Measurements from ENCODE around the gene LGALS4.
"Not testable (repeated sequence)": the region's sequence is repeated elsewhere in the genome, so short reads cannot be mapped to it uniquely, and the experiment has no call there.

The LGALS4 gene

DNA sequence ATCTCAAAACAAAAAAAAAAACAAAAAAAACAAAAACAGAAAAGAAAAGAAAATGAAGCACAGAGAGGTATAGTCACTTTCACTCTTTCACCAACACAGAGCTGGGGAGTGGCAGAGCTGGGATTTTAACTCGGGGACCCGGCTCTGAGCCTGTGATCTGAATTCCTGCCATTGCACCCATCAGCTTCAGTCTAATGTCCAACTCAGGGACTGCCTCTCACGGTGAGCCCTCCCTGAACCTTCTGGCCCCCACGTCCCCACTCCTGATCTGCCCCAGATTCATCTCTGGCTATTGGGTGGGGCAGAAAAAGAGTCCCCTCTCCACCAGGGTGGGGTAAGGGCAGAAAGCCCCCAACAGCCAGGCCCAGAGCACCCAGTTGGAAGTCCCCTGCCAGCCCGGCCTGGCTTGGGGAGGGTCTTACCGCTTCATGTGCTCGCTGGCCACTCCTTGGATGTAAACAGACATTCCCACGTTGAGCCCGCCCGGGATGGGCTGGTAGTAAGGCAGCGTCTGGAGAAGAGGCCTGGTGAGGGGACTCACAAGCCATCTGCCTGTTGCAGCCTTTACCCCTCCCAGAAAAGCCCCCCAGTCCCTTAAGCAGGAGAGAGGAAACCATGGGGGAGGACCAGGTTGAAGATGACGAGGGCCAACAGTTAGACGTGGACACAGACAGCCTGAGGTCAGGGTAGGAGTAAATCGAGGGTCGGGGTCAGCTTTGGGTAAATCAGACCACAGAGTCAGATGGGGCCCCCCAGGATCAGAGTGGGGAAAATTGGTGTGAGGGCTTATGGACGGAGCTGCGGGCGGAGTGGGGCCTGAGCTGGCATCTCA lies 520 bp downstream of the LGALS4 start:
- Histone ChIP-seq H3K36me3 (ENCODE audit: control insufficient read depth in 5 of 5, insufficient read depth in 5 of 5, low read length in 5 of 5) (peaks cover 0 to 31% (median 28%) of the 10 kb centered on the region in 5 donors), H3K4me3 (ENCODE audit: low read depth in 1 of 5, low read length in 5 of 5) (no peak overlapping the region), H3K4me1 (ENCODE audit: control insufficient read depth in 5 of 5, insufficient read depth in 5 of 5, low read length in 5 of 5) (no peaks in the 10 kb centered on the region), H3K9ac (ENCODE audit: low read length in 5 of 5) (no peak overlapping the region), H3K27ac (ENCODE audit: low read depth, low read length) (no peak overlapping the region), H3K9me3 (ENCODE audit: control insufficient read depth in 5 of 5, low read length in 5 of 5) (no peaks in the 10 kb centered on the region), H3K27me3 (ENCODE audit: control insufficient read depth in 5 of 5, insufficient read depth in 4 of 5, low read length in 5 of 5) (no peaks in the 10 kb centered on the region)

DNA sequence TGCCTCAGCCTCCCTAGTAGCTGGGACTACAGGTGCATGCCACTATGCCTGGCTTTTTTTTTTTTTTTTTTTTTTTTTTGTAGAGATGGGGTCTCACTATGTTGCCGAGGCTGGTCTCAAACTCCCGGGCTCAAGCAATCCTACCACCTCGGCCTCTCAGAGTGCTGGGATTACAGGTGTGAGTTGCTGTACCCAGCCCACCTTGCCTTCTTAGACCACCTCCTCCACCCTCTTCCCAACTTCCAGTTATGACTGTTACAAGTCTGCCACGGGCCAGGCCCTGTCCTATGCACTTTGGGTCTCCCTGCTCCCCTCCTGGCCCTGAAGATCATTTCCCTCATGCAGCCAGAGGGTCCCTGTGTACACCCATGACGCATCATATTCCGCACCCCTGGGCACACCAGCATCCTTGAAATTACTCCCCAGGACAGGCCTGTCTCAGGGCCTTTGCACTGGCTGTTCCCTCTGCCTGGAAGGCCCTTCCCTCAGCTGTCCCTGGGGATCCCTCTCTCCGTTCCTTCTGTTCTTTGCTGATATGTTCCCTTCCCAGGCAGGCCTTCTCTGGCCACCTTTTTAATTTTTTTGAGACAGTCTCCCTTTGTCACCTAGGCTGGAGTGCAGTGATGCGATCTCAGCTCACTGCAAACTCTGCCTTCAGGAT lies 3.0 kb downstream of the LGALS4 start:
- H3K36me3 ChIP-seq (ENCODE audit: control insufficient read depth in 5 of 5, insufficient read depth in 5 of 5, low read length in 5 of 5) = peaks cover 0 to 6% (median 4%) of the 10 kb centered on the region in 5 donors
- peaks cover 0 to 6% (median 4%) of the 10 kb centered on the region in 5 donors for H3K4me1 ChIP-seq (ENCODE audit: control insufficient read depth in 5 of 5, insufficient read depth in 5 of 5, low read length in 5 of 5)
- H3K9ac ChIP-seq (ENCODE audit: low read length in 5 of 5) = no peak overlapping the region
- H3K27me3 ChIP-seq (ENCODE audit: control insufficient read depth in 5 of 5, insufficient read depth in 4 of 5, low read length in 5 of 5) = no peaks in the 10 kb centered on the region
- H3K9me3 ChIP-seq (ENCODE audit: control insufficient read depth in 5 of 5, low read length in 5 of 5) = no peaks in the 10 kb centered on the region
- H3K27ac ChIP-seq (ENCODE audit: low read depth, low read length) = no peak overlapping the region
- H3K4me3 ChIP-seq (ENCODE audit: low read depth in 1 of 5, low read length in 5 of 5) = no peak overlapping the region

DNA sequence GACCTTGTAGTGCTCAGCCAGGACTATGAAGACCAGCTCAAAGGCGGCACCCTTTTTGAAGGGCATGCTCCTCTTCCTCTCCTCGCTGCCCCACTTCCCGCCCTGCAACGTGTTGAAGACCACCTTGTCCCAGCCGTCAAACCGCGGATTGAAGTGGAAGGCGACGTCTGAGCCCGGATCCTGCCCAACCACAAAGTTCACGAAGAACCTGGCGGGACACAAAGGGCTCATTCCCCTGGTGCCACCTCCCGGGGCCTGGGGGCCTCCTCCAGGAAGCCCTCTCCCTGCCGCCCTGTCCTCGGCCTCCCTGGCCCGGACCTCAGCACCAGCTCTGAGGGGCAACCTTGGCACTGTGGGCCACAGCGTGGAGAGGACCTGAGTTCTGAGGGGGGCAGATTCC lies 4.0 kb downstream of the LGALS4 start:
- Histone ChIP-seq H3K36me3 (ENCODE audit: control insufficient read depth in 5 of 5, insufficient read depth in 5 of 5, low read length in 5 of 5) (peaks cover 0 to 8% (median 4%) of the 10 kb centered on the region in 5 donors), H3K4me1 (ENCODE audit: control insufficient read depth in 5 of 5, insufficient read depth in 5 of 5, low read length in 5 of 5) (peaks cover 0 to 6% (median 4%) of the 10 kb centered on the region in 5 donors), H3K27me3 (ENCODE audit: control insufficient read depth in 5 of 5, insufficient read depth in 4 of 5, low read length in 5 of 5) (no peaks in the 10 kb centered on the region), H3K4me3 (ENCODE audit: low read depth in 1 of 5, low read length in 5 of 5) (no peak overlapping the region), H3K9ac (ENCODE audit: low read length in 5 of 5) (no peak overlapping the region), H3K9me3 (ENCODE audit: control insufficient read depth in 5 of 5, low read length in 5 of 5) (no peaks in the 10 kb centered on the region), H3K27ac (ENCODE audit: low read depth, low read length) (no peak overlapping the region)

DNA sequence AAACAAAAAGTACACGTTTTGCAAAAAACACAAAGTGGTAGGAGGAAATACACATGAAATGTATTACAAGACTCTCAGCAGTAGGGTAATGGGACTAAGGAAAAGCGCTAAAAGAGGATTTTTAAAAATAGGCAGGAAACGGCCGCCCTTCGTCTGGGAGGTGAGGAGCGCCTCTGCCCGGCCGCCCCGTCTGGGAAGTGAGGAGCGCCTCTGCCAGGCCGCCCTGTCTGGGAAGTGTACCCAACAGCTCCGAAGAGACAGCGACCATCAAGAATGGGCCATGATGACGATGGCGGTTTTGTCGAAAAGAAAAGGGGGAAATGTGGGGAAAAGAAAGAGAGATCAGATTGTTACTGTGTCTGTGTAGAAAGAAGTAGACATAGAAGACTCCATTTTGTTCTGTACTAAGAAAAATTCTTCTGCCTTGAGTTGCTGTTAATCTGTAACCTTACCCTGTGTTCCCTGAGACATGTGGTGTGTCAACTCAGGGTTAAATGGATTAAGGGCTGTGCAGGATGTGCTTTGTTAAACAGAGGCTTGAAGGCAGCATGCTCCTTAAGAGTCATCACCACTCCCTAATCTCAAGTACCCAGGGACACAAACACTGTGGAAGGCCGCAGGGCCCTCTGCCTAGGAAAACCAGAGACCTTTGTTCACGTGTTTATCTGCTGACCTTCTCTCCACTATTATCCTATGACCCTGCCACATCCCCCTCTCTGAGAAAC lies 5.2 kb downstream of the LGALS4 start:
- H3K27me3 ChIP-seq (ENCODE audit: control insufficient read depth in 5 of 5, insufficient read depth in 4 of 5, low read length in 5 of 5); H3K27ac ChIP-seq (ENCODE audit: low read depth, low read length); H3K9ac ChIP-seq (ENCODE audit: low read length in 5 of 5); H3K9me3 ChIP-seq (ENCODE audit: control insufficient read depth in 5 of 5, low read length in 5 of 5); H3K4me3 ChIP-seq (ENCODE audit: low read depth in 1 of 5, low read length in 5 of 5); H3K36me3 ChIP-seq (ENCODE audit: control insufficient read depth in 5 of 5, insufficient read depth in 5 of 5, low read length in 5 of 5); H3K4me1 ChIP-seq (ENCODE audit: control insufficient read depth in 5 of 5, insufficient read depth in 5 of 5, low read length in 5 of 5): not testable (repeated sequence)

DNA sequence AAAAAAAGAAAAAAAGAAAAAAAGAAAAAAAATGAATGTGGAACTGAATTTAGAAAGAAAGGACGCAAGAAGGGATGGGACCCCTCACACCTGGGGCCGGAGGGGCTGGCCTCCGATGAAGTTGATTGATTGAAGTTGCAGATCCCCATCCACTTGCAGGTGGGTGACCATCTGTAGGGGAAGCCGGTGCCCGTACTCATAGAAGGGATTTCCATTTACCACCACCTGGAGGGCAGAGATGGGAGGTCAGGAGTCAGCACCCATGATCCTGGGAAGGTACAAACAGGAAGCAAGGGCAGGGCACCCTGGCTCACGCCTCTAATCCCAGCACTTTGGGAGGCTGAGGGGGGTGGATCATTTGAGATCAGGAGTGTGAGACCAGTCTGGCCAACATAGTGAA lies 6.4 kb downstream of the LGALS4 start:
- Histone ChIP-seq H3K27me3 (ENCODE audit: control insufficient read depth in 5 of 5, insufficient read depth in 4 of 5, low read length in 5 of 5) (no peaks in the 10 kb centered on the region), H3K27ac (ENCODE audit: low read depth, low read length) (no peak overlapping the region), H3K4me3 (ENCODE audit: low read depth in 1 of 5, low read length in 5 of 5) (no peak overlapping the region), H3K4me1 (ENCODE audit: control insufficient read depth in 5 of 5, insufficient read depth in 5 of 5, low read length in 5 of 5) (peaks cover 0 to 6% (median 4%) of the 10 kb centered on the region in 5 donors), H3K9me3 (ENCODE audit: control insufficient read depth in 5 of 5, low read length in 5 of 5) (no peaks in the 10 kb centered on the region), H3K9ac (ENCODE audit: low read length in 5 of 5) (no peak overlapping the region), H3K36me3 (ENCODE audit: control insufficient read depth in 5 of 5, insufficient read depth in 5 of 5, low read length in 5 of 5) (peaks cover under 1 to 16% (median 6%) of the 10 kb centered on the region in 5 donors)

DNA sequence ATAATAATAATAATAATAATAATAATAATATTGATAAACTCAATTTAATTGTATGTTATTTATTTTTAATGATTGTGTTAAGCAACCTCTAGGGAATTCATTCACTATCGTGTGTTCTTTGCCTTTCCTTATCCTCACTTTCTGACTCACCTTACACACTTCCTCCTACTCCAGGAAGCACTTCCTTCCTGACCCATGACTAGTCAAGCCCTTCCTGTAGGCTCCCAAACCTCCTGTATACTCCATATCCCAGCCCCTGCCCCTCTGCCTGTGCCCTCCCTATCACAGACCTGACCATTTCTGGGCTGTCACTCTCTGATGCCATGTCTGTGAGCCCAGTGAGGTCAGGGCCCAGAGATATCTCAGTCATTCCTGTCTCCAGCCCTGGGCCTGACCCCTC lies 7.6 kb downstream of the LGALS4 start:
- H3K4me3 ChIP-seq (ENCODE audit: low read depth in 1 of 5, low read length in 5 of 5) = no peak overlapping the region
- no peaks in the 10 kb centered on the region for H3K9me3 ChIP-seq (ENCODE audit: control insufficient read depth in 5 of 5, low read length in 5 of 5)
- no peak overlapping the region for H3K27ac ChIP-seq (ENCODE audit: low read depth, low read length)
- H3K9ac ChIP-seq (ENCODE audit: low read length in 5 of 5) = no peak overlapping the region
- peaks cover 0 to 6% (median 4%) of the 10 kb centered on the region in 5 donors for H3K4me1 ChIP-seq (ENCODE audit: control insufficient read depth in 5 of 5, insufficient read depth in 5 of 5, low read length in 5 of 5)
- no peaks in the 10 kb centered on the region for H3K27me3 ChIP-seq (ENCODE audit: control insufficient read depth in 5 of 5, insufficient read depth in 4 of 5, low read length in 5 of 5)
- peaks cover 6 to 22% (median 9%) of the 10 kb centered on the region in 5 donors for H3K36me3 ChIP-seq (ENCODE audit: control insufficient read depth in 5 of 5, insufficient read depth in 5 of 5, low read length in 5 of 5)

DNA sequence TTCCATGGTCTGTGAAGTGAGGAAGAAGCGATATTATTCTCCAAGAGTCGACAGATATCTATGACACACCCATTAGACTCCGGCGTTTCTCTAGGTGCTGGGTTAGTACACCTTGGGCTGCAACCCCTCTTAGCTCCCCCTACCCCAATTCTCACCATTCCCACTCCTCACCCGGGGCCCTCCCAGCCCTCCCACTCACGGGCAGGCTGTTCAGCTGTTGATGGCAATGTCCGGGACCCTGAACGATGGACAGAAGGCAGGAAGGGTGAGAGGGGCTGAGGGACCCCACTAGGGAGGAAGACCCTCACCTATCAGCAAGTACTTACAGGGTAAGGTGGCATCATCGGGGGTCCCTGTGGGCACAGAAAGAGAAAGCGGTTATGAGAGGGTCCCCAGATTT lies 9.2 kb downstream of the LGALS4 start:
- H3K9ac ChIP-seq (ENCODE audit: low read length in 5 of 5) = no peak overlapping the region

DNA sequence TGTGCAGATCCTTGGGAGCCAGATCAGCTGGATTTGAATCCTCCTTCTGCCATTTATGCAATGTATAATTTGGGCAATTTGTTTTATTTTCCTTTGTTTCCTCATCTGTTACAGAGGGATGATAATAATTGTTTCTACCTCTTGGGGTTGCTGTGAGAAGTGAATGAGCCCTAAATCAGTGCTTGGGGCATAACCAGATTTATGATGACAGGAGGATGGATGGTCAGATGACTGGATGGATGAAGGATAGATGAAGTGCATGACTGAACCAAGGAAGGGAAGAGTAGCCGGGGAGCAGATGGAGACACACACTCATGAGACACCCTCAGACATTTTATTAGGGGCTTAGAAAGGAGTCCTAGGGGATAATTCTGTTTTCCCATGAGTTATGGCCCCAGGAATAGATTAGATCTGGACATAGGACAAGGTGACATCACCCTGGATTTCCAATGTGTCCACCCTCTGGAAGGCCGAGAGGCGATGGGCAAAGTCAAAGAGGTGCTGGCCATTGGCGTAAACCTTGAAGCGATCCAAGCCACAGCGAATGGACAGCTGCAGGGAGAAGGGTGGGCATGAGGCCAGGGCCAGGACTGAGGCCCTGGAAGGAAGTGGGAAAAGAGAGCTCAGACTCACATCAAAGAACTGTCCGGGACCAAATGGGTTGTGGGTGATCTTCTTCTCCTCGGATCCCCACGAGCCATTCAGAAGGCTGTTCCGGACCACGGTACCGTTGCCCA lies 11.2 kb downstream of the LGALS4 start:
- no peak overlapping the region for H3K9ac ChIP-seq (ENCODE audit: low read length in 5 of 5)
- H3K4me1 ChIP-seq (ENCODE audit: control insufficient read depth in 5 of 5, insufficient read depth in 5 of 5, low read length in 5 of 5) = peaks cover 0 to 6% (median 4%) of the 10 kb centered on the region in 5 donors
- H3K9me3 ChIP-seq (ENCODE audit: control insufficient read depth in 5 of 5, low read length in 5 of 5) = no peaks in the 10 kb centered on the region
- H3K27ac ChIP-seq (ENCODE audit: low read depth, low read length) = no peak overlapping the region
- H3K27me3 ChIP-seq (ENCODE audit: control insufficient read depth in 5 of 5, insufficient read depth in 4 of 5, low read length in 5 of 5) = no peaks in the 10 kb centered on the region
- H3K36me3 ChIP-seq (ENCODE audit: control insufficient read depth in 5 of 5, insufficient read depth in 5 of 5, low read length in 5 of 5) = peaks cover 6 to 22% (median 9%) of the 10 kb centered on the region in 5 donors
- H3K4me3 ChIP-seq (ENCODE audit: low read depth in 1 of 5, low read length in 5 of 5) = no peak overlapping the region

More for the DNA sequence above, 9.2 kb downstream of the LGALS4 start:
- H3K4me1 ChIP-seq (ENCODE audit: control insufficient read depth in 5 of 5, insufficient read depth in 5 of 5, low read length in 5 of 5) = peaks cover 0 to 6% (median 4%) of the 10 kb centered on the region in 5 donors
- H3K9me3 ChIP-seq (ENCODE audit: control insufficient read depth in 5 of 5, low read length in 5 of 5) = no peaks in the 10 kb centered on the region
- no peaks in the 10 kb centered on the region for H3K27me3 ChIP-seq (ENCODE audit: control insufficient read depth in 5 of 5, insufficient read depth in 4 of 5, low read length in 5 of 5)
- H3K27ac ChIP-seq (ENCODE audit: low read depth, low read length) = no peak overlapping the region
- no peak overlapping the region for H3K4me3 ChIP-seq (ENCODE audit: low read depth in 1 of 5, low read length in 5 of 5)
- H3K36me3 ChIP-seq (ENCODE audit: control insufficient read depth in 5 of 5, insufficient read depth in 5 of 5, low read length in 5 of 5) = peaks cover 6 to 22% (median 9%) of the 10 kb centered on the region in 5 donors

DNA sequence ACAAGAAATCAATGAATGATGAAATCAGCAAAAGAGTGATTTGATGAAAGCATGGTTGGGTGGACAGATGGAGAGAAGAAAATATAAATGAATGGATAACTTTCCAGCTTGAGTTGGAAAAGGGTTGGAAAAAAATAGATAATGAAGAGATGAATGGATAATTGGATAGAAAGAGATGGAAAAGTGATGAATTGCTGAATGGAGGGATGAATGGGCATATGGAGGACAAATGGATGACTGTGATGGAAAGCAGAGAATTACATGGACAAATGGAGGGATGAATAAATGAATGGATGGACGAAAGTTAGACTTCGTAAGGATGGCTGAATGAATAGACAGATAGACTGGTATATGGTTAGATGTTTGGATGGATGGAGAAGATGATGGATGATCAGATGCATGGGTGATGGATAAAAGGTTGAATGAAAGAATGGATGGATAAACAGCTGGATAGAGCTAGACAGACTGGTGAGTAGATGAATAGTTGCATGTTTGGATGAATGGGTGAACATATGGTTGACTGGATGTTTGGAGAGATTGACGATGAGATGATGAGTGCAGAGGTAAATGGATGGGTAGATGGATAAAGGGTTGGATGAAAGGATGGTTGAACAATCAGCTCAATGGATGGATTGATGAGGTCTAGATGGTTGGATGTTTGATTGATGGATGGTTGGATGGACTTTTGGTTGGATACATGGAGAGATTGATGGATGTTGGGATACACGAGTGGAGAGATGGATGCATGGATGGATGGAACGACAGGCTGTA lies 12.0 kb downstream of the LGALS4 start:
- no peak overlapping the region for H3K27ac ChIP-seq (ENCODE audit: low read depth, low read length)
- no peaks in the 10 kb centered on the region for H3K9me3 ChIP-seq (ENCODE audit: control insufficient read depth in 5 of 5, low read length in 5 of 5)
- H3K36me3 ChIP-seq (ENCODE audit: control insufficient read depth in 5 of 5, insufficient read depth in 5 of 5, low read length in 5 of 5) = peaks cover 6 to 22% (median 9%) of the 10 kb centered on the region in 5 donors
- H3K4me3 ChIP-seq (ENCODE audit: low read depth in 1 of 5, low read length in 5 of 5) = no peak overlapping the region
- peaks cover 0 to 6% (median 4%) of the 10 kb centered on the region in 5 donors for H3K4me1 ChIP-seq (ENCODE audit: control insufficient read depth in 5 of 5, insufficient read depth in 5 of 5, low read length in 5 of 5)
- no peaks in the 10 kb centered on the region for H3K27me3 ChIP-seq (ENCODE audit: control insufficient read depth in 5 of 5, insufficient read depth in 4 of 5, low read length in 5 of 5)
- no peak overlapping the region for H3K9ac ChIP-seq (ENCODE audit: low read length in 5 of 5)
